A673 (cell line): ENCODE measurements around the gene CNRIP1. TPM values are rescaled to one million over a fixed set of nuclear protein-coding genes. Genes with fewer than 3 reads are reported as not detected.

Experiments used
- BruUV-seq: library from RNA; stranded (reverse); fragments of 400-500 nt; replicated peaks from 2 replicates; lab custom pipeline; 2021; lab: Mats Ljungman, UMichigan
- CTCF ChIA-PET: fragments of 300-600 bp; sonication (Branson Sonifier 250); formaldehyde crosslinking; loops from one replicate; lab custom pipeline; 2022; ENCODE audit warnings: antibody characterized with exemption; lab: Charles Lee
- POLR2A ChIA-PET: fragments of 300-600 bp; sonication (Branson Sonifier 250); formaldehyde crosslinking; loops from one replicate; lab custom pipeline; 2022; ENCODE audit warnings: antibody characterized with exemption; ENCODE audit not compliant: low non-redundant PET; lab: Charles Lee
- DNase-seq: peaks from one replicate; pipeline ENCODE4 v3.0.0-alpha.2; 2015; ENCODE audit warnings: low spot score
- H3K27ac ChIP-seq: fragments of 200-600 bp; sonication (generic); 2 replicates; pipeline ENCODE4 v1.5.1; 2016; ENCODE audit warnings: mixed run types, low read depth, mild to moderate bottlenecking, mixed read lengths, antibody characterized with exemption, low read length; ENCODE audit not compliant: poor library complexity, severe bottlenecking
- H3K27me3 ChIP-seq: fragments of 200-600 bp; sonication (generic); replicated peaks from 2 replicates; pipeline ENCODE4 v1.6.1; 2017; ENCODE audit warnings: mixed run types, low read depth, mild to moderate bottlenecking, mixed read lengths, antibody characterized with exemption, low read length; ENCODE audit not compliant: insufficient read depth, poor library complexity
- H3K36me3 ChIP-seq: fragments of 200-600 bp; sonication (generic); 2 replicates; pipeline ENCODE4 v1.6.1; 2016; ENCODE audit warnings: mixed run types, mild to moderate bottlenecking, mixed read lengths, antibody characterized with exemption, low read length; ENCODE audit not compliant: insufficient read depth, poor library complexity, severe bottlenecking
- H3K4me1 ChIP-seq: fragments of 200-600 bp; sonication (generic); 2 replicates; pipeline ENCODE4 v1.6.1; 2017; ENCODE audit warnings: mixed run types, mild to moderate bottlenecking, mixed read lengths, antibody characterized with exemption, low read length; ENCODE audit not compliant: insufficient read depth, poor library complexity, severe bottlenecking
- H3K4me3 ChIP-seq: fragments of 200-600 bp; sonication (generic); 2 replicates; pipeline ENCODE4 v1.5.1; 2016; ENCODE audit warnings: low read depth, mixed run types, mild to moderate bottlenecking, mixed read lengths, low read length; ENCODE audit not compliant: poor library complexity, severe bottlenecking
- H3K9me3 ChIP-seq: fragments of 200-600 bp; sonication (generic); 2 replicates; pipeline ENCODE4 v1.6.1; 2016; ENCODE audit warnings: mixed run types, low read depth, mild to moderate bottlenecking, mixed read lengths, antibody characterized with exemption, low read length; ENCODE audit not compliant: poor library complexity, severe bottlenecking
- EZH2 ChIP-seq: fragments of 200-600 bp; sonication (generic); IDR thresholded peaks from 2 replicates; pipeline ENCODE4 v1.6.1; 2017; ENCODE audit warnings: borderline replicate concordance, low read depth, mild to moderate bottlenecking, mixed read lengths, antibody characterized with exemption, low read length; ENCODE audit not compliant: poor library complexity, severe bottlenecking
- intact Hi-C: fragments of 100-400 bp; cut with micrococcal nuclease; formaldehyde crosslinking; loops from one replicate; pipeline ENCODE4 v1.10.0; 2022; ENCODE audit not compliant: unreplicated experiment
- total RNA-seq: library from RNA; stranded (reverse); gene quantifications from 2 replicates; pipeline ENCODE4 v1.2.3, GENCODE V29; 2021
- TF ChIP-seq, protein P1 (sequence below): fragments of 300-800, 200-600 bp; sonication (generic); conservative IDR thresholded peaks from 2 replicates; pipeline ENCODE4 v1.5.1; 2017; ENCODE audit warnings: low read depth, mild to moderate bottlenecking, antibody characterized with exemption, low read length, moderate library complexity, mixed read lengths

The CNRIP1 gene
- total RNA-seq, 1 experiment from 2014 or later = 18.4 TPM

- DNase-seq = no peak
- Histone ChIP-seq H3K4me1 (no peaks in the 10 kb centered on the region), H3K27me3 (peaks cover 41% of the 10 kb centered on the region), H3K9me3 (no peaks in the 10 kb centered on the region), H3K27ac (no peak overlapping the region), H3K4me3 (no peak overlapping the region), H3K36me3 (no peaks in the 10 kb centered on the region)
- intact Hi-C loops = no loop called here
- POLR2A ChIA-PET = no interaction called here
- TF ChIP-seq, protein P1, sequence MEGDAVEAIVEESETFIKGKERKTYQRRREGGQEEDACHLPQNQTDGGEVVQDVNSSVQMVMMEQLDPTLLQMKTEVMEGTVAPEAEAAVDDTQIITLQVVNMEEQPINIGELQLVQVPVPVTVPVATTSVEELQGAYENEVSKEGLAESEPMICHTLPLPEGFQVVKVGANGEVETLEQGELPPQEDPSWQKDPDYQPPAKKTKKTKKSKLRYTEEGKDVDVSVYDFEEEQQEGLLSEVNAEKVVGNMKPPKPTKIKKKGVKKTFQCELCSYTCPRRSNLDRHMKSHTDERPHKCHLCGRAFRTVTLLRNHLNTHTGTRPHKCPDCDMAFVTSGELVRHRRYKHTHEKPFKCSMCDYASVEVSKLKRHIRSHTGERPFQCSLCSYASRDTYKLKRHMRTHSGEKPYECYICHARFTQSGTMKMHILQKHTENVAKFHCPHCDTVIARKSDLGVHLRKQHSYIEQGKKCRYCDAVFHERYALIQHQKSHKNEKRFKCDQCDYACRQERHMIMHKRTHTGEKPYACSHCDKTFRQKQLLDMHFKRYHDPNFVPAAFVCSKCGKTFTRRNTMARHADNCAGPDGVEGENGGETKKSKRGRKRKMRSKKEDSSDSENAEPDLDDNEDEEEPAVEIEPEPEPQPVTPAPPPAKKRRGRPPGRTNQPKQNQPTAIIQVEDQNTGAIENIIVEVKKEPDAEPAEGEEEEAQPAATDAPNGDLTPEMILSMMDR = no peak
- TF ChIP-seq EZH2 = no peak
- no TSS peak for BruUV-seq
- CTCF ChIA-PET = no interaction called here
Measured at GRCh38 chr2:68341583-68341982, 21.8 kb upstream of the CNRIP1 start.

GRCh38 chr2:68341062-68341329 lies 21.2 kb upstream of the CNRIP1 start:
- H3K27ac ChIP-seq = no peak overlapping the region
- no peaks in the 10 kb centered on the region for H3K4me1 ChIP-seq
- no peaks in the 10 kb centered on the region for H3K36me3 ChIP-seq
- no peak overlapping the region for H3K4me3 ChIP-seq
- no peak for DNase-seq
- ChIA-PET POLR2A (no interaction called here), CTCF (no interaction called here)
- no TSS peak for BruUV-seq
- peaks cover 41% of the 10 kb centered on the region for H3K27me3 ChIP-seq
- intact Hi-C loops = no loop called here
- no peak for TF ChIP-seq EZH2
- TF ChIP-seq, protein P1 = no peak
- no peaks in the 10 kb centered on the region for H3K9me3 ChIP-seq

DNA sequence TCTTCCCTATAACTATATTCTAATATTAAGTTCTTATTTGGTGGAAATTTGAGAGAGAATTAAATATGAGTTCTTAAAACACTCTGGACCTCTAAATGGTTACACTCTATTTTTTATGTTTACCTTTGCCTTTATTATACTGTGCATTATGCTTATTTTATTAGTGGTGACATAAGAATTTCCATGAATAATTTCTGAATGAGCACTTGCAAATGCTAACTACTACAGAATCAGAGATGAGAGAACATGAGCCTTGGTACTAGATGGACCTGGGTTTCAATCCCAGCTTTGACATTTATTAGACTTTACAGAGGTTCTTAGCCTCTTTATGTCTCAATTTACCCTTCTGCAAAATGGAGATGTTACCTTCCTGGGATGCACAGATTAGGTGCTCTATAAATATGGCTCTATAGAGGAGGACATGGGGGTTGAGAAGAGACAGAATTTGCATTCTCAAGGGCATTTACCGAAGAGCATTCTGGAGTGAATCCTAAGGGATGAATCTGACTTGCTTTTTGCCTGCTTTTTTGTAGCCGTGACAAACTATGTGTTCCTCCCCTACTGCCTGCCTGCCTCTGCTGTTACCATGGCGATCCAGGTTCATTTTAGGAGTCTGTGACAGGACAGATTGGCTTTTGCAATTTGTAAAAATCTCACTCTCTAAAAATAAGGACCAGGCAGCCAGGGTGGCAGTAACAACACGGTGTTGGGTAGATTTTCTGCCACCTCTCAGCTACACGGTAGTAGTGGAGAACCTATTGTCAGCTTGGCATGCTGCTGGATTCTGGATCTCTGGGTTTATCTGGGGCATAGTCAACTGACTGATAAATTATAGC lies 20.7 kb upstream of the CNRIP1 start:
- H3K27ac ChIP-seq = no peak overlapping the region
- no peaks in the 10 kb centered on the region for H3K4me1 ChIP-seq
- TF ChIP-seq EZH2 = no peak
- TF ChIP-seq, protein P1 = no peak
- no TSS peak for BruUV-seq
- CTCF ChIA-PET = no interaction called here
- no peaks in the 10 kb centered on the region for H3K9me3 ChIP-seq
- peaks cover 37% of the 10 kb centered on the region for H3K27me3 ChIP-seq
- intact Hi-C loops = no loop called here
- POLR2A ChIA-PET = no interaction called here
- no peak overlapping the region for H3K4me3 ChIP-seq
- no peaks in the 10 kb centered on the region for H3K36me3 ChIP-seq
- no peak for DNase-seq
